NCI-H1694 (cell line): ENCODE results near the gene ATOX1.

Experiments
- DNase-seq: peaks from one replicate; lab custom pipeline; 2025; lab: John Stamatoyannopoulos, UW

Gene ATOX1

DNA sequence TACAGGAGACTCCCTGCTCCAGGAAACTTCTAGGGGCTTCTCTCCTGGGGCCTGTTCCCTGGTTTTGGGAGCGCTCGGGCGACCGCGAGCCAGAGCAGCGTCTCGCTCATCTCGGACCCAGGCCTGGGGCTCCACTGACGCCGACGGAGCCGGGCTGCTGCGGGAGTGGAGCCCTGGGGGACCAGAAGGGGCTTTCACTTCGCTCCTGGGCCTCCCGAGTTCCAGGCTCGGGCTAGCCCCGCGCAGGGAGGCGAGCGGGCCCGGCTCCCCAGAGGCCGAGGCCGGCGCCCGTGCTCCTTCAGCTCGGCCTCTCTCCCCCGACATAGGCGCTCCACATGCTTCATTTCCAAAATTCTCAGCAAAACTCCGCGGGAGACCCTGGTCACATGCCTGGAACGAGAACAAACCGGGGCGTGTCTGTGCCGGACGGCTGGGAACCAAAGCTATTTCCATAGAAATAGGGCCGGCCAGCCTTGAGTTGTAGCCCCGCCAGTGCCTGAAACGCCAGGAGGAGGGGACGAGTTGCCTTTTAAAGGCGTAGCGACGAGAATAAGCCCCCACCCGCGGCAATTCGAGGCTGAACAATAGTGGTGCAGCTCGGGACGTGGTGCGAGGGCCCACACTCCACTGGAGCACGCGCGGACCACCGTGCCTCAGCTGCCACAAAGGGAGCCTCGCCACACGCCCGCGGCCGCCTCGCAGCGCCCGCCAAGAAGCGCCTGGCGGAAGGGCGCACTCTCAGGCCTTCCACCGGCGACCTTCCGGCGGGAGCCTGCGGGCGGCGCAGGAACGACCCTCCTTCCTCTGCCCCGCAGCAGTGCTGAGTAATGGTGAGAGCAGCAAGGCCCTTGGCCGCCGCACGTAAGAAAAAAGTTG is 12.2 kb upstream of the ATOX1 start:
- no peak for DNase-seq

DNA sequence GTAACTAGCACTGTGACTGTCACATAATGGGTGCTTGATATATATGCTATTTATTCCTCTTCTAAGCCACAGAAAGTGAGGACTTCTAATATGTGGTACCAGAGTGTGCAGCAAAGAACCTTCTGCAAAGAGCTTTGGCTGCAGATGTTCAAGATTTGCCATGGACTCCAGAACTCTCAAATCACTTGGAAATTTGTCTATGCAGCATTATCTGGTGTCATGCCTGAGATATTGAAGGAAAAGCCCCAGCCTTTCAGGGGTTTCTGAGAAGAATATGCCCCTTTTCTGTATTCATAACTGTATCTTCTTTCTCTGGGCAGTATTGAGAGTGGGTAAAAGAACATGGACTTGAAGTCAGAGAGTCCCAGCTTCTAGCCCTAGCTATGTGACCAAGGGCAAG is 8.5 kb upstream of the ATOX1 start:
- no peak for DNase-seq

DNA sequence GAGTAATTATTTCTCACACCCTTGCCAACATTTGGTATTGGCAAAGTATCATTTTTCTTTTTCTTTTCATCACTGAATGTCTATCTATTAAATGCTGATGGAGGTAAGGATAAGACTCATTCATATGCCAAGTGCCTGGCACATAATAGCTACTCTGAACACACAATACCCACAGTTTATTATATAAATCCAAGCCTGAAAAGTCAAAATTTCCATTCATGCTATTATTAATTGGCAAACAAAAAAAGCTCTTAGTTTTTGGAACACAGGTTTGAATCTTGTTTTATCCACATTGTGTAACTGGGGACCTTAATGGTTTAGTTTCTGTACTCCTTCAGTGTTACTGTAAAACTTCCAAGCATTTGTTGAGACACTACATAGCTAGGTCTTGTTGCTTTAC is 6.4 kb upstream of the ATOX1 start:
- no peak for DNase-seq

DNA sequence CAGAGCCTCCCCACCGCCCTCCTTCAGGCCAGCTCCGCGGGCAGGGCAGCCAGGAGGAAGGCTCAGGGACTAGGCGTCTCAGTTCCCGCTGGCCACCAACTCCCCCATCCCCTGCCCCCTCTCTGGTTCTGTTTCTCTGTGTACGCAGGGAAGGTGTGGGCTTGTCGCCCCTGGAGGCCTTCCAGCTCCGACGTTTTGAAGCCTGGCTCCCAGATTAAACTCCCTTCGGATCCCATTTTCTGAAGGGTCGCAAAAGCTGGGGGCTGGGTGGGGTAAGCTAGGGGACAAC is 346 bp downstream of the ATOX1 start:
- no peak for DNase-seq

DNA sequence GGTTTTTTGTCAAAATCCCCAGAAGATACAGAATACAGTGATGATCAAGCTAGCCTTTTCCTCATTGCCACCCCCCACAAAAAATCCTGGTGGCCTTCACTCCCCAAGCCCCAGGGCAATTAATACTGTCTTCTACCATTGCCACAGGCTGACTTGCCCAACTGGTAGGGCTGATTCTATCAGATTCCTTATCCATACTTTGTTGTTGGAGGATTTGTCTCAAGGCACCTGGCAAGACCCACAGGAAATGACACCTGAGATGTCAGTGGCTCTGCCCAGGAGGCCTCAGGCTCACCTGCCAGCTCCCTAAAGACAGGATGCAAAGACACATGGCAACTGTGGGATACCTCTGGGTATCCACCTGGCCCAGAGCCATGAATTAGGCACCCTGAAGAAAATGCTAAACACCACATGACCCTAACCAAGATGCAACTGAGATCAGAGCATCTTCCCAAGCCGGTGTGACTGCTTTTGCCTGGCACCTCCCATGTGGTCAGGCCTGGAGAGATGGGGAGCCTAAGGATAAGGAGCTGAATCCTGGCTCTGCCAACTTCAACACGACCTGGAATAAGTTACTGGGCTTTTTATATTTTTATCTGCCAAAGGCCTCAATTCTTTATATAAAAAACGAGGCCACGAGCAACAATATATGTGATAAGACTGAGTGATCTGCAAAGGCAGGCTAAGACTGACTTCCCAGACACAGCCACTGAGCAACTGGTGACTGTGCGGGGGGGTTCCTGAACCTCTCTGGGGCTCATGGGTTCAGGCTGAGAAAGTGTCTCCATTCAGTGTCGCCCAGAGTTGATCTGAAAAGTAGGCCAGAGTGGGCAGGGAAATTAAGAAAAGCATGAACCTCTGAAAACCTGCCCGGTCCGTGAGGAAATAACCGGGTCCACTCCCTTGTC is 944 bp downstream of the ATOX1 start:
- DNase-seq: no peak

DNA sequence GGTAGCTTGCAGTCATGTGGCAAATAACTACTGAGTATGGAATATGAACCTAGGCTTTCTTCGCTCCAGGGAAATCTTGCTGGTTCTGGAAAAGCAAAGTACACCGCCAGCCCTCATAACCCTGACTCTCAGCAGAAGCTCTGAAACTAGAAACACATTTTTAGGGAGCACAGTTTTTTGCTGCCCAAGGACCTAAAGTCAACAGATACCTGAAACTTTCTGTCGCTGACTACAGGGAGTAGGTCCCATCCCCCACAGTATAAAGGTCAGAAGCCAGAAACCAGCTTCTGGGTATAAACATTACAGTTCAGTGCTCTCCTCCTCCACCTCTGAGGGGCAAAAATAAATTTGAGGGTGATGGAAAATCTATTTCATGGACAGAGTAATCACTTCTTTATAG is 3.0 kb downstream of the ATOX1 start:
- DNase-seq: no peak

DNA sequence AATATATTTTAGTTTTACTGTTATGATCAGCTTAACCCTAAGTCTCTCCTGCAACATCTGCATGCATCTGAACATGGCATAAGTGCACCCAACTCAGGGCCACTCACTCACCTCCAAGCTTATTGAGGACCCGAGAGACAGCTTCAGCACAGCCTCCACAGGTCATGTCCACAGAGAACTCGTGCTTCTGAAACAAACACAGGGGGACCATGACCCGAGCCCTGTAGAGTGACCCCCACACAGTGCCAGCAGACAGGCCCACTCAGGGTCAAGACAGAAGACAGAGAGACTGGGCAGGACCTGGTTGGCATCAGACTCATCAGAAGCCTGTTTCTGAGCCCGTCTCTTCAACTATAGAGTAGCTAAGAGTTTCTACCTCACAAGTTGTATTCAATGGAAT is 6.8 kb downstream of the ATOX1 start:
- DNase-seq: no peak

DNA sequence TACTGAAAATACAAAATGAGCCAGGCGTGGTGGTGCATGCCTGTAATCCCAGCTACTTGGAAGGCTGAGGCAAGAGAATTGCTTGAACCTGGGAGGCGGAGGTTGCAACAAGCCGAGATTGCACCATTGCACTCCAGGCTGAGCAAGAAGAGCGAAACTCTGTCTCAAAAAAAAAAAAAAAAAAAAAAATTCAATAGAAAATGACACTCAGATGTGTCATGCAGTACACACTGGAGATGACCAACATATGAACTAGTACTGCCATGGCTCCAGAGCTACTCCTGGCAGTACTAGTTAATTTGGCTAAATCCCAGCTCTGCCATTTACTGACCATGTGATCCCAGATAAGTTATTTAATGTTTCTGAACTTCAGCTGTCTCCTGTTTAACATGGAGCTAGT is 7.3 kb downstream of the ATOX1 start:
- DNase-seq: no peak

DNA sequence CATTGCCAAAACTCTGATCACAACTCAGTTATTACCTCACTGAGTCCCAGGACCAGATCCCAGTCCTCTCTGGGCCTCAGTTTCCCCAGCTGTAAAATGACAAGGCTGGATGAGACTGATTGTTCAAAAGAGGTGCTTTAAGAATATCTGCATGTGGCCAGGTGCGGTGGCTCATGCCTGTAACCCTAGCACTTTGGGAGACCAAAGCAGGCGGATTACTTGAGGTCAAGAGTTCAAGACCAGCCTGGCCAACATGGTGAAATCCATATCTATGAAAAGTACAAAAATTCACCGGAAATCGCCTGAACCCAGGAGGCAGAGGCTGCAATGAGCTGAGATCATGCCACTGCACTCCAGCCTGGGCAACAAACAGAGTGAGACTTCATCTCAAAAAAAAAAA is 8.3 kb downstream of the ATOX1 start:
- no peak for DNase-seq

DNA sequence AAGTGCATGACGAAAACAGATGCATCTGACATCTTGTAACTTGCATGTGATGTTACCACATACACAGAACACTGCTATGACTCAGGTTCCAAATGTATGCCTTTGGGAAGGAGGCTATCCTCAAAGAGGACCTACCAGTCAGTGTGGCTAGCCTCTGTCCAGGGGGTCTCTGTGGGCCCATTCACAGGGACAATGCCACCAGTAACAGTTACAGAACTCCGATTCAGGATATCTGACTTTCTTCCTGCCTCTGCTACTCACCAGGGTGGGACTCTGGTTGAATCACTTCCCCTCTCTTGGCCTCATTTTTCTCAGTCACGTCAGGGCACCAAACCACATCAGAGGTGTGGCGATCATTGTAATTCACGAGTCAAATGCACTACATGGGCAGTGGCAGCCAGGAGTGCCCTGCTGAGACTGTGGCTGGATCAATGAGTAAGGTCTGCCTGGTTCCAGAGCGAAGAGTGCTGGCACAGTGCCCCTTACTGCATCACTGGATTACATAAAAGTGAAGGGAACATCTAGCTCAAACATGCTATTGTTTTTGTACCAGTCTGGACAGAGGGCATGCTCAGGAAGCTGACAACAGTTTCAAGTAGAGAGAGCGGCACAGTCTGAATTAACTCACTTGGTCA is 13.2 kb downstream of the ATOX1 start:
- DNase-seq: no peak

DNA sequence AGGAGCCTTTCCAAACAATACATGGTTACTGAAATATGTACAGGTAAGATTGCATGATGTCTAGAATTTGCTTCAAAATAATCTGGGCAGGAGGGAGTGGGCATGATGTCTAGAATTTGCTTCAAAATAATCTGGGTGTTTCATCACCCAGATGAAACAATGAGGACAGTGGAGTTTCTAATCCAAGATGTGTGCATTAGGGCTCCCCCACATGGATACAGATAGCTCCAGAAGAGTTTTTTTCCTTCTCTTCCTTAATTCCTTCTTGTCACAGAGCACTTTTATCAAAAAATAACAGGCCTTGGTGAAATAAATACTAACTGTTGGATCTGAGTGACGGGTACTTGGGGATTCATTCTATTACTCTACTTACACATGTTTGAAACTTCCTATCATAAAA is 14.9 kb downstream of the ATOX1 start:
- no peak for DNase-seq

DNA sequence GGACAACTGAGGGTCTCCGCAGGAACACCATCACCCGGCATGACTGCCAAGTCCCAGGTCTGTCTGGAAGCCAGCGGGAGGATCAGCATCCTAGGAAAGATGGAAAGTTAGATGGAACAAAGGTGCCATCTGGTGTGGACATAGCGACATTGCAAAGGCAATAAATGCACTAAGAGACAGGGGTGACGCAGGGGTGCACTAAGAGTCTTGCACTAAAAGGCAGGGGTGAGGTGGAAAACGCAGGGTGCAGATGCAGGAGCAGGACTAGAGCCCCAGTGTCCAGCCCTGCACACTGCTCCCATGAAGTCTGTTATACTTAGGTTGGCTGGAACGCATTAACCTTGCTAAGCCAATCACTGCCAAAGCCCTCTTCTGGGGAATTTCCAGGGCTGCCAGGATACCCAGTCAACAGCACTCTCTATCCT is 15.5 kb downstream of the ATOX1 start:
- DNase-seq: peak; percentile 45

DNA sequence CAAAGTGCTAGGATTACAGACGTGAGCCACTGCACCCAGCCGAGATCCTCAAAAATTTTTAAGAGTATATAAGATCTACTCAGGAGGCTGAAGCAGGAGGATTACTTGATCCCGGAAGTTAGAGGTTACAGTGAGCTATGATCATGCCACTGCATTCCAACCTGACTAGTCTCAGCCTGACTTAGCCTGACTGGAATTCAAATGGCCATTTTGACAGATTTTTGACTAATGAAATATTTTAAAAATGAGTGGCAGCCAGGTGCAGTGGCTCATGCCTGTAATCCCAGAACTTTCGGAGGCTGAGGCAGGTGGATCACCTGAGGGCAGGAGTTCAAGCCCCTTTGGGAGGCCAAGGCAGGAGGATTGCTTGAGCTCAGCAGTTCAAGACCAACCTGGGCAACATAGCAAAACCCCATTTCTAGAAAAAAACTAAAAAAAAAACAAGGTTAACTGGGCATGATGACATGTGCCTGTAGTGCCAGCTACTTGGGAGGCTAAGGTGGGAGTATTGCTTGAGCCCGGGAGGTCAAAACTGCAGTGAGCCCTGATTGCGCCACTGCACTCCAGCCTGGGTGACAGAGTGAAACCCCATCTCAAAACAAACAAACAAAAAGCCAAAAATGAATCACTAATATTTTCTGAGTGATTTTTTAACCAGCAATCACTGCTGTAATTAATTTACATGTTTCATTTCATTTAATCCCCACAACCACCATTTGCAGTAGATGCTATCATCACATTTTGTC is 16.6 kb downstream of the ATOX1 start:
- DNase-seq: no peak

DNA sequence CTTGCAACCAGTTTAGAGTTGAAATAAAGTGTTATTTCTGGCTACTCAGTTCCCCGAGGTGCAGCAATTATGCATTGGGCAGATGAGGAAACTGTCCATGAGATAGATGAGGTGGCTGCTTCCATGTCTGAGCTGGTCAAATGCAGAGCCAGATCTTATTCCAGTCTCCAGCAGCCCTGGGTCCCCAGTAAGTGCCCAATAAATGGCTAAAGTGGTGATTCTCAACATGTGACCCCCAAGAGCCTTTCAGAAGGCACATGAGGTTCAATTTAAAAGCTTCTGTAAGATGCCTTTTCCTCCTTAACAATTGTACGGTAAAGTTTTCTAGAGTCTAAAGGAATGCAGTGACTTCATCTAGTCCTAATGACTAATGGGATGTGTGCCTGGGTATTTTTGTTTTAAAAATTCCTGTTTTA is 17.5 kb downstream of the ATOX1 start:
- DNase-seq: no peak

DNA sequence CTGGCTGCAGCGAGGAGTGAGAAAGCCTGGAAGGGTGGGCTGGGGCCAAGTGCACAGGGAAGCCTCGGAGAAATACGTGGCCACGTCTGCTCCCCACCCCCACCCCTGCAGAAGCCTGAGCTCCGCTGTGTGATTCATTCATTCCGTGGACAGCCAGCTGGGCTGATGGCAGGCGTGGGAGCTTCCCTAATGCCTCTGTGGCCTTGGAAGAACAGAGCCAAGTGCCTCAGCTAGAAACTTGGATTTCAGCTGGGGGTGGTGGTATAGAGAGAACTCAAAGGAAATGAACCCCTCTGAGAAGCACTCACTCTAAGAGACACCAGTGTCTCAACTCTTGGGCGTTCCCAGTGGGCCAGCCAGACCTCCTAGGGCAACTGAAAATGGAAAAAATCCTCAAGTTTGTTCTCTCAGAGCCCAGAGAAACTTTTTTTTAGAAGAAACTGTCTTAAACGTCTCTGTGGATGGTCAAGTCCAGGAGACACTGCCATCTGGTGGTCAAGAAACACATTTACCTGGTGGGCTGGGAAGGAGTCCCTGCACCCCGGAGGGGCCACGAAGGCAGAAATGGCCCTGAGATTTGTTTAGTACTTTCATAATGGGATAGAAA is 18.0 kb downstream of the ATOX1 start:
- peak; percentile 5 for DNase-seq

DNA sequence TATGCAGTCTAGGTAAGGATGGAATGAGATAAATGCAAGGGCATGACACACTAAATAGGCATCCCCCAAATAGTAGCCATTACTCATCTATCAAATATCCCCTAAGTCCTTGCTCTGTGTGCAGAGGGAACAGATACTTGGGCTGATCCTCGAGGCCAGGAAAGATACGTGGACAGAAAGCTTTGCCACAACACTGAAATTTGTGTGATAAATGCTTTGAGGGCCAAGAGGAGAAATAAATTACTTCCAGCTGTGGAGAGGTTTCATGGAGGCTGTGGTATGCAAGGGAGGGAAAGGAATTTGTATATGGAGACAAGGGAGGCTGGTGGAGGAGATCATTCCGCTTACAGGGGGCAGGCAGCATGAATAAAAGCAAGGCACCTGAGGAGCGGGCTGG is 18.5 kb downstream of the ATOX1 start:
- no peak for DNase-seq

DNA sequence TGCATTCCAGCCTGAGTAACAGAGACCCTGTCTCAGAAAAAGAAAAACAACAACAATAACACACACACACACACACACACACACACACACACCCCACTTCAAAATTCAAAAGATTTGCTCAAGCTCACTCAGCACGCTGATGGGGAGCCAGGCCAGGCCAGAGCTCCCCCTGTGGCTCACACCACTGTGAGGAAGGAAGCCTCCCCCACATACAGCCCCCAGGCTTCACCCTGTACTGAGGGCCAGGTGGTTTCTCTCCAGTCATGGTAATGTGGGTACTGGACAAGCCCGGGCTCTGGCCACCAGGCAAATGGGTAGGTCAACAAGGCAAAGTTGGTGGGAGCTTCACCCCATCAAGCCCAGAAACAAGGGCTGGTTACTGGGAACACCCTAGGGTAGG is 19.0 kb downstream of the ATOX1 start:
- DNase-seq: no peak

DNA sequence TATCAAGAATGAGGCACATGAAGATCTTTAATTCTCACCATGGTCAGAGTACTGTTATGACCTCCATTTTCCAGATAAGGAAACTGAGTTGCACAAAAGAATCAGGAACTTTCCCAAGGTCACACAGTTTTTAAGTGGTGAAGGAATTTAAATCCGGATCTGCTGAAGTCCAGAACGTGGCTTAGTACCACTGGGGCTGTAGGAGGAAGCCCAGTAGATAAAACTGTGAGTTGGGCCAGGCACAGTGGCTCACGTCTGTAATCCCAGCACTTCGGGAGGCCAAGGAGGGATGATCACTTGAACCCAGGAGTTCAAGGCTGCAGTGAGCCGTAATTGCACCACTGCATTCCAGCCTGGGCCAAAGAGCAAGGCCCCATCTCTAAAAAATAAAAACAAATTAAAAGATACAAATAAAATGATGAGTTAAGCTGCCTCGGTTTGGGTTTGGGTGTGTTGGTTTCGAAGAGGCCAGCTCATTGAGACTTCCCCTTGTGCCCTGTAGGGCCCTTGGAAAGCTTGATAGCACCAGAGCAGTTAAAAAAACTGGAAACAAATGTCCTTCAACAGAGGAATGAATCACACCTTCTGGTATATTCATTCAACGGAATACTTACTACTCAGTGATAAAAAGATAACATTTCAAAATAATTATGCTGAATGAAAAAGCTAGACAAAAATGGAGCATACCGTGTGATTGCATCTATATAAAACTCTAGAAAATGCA is 20.1 kb downstream of the ATOX1 start:
- no peak for DNase-seq

DNA sequence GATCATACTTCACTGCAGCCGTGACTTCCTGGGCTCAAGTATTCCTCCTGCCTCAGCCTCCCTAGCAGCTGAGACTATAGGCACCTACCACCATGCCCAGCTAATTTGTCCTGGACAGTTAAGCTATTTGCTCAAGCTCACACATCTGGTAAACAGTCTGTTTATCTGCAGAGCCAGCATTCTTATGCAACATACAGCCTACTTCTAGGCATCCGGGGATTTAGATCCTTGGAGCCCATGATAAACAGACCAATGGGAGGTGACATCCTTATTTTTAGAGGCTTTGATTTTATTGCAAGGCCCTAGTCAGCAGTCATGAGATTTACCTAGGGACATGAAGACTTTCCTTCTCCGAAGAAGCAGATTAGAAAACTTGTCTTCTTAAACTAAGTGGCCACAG is 21.0 kb downstream of the ATOX1 start:
- DNase-seq: no peak

DNA sequence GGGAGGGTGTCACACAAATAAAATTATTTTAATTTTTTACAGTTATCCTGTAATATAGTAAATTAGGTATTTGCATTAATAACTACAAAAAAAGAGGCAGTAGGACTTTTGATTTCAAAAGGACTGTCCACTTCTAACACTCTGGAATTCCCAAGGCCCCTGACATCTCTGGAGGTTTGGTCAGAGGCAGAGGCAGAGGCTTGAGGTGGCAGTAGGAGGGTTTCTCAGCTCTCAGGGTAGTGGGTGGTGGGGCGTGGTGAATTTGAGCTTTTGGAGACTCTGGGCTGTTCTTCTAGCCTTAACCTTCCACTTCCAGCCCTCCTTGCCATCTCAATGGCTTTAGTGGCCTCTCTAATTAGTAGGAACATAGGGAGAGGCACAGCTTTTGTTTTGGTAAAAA is 22.8 kb downstream of the ATOX1 start:
- no peak for DNase-seq

DNA sequence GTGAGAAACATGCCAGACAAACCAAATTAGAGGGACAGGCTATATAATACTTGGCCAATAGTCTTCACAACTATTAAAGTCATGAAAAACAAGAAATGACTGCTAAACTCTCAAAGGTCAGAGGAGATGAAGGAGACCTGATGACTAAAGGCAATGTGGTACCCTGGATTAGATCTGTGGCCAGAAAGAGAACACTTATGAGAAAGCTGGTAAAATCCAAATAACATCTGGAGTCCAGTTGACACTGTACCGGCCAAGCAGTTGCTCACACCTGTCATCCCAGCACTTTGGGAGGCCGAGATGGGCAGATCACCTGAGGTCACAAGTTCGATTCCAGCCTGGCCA is 24.4 kb downstream of the ATOX1 start:
- DNase-seq: no peak
